ENCODE data around the gene PDSS1.

DNA sequence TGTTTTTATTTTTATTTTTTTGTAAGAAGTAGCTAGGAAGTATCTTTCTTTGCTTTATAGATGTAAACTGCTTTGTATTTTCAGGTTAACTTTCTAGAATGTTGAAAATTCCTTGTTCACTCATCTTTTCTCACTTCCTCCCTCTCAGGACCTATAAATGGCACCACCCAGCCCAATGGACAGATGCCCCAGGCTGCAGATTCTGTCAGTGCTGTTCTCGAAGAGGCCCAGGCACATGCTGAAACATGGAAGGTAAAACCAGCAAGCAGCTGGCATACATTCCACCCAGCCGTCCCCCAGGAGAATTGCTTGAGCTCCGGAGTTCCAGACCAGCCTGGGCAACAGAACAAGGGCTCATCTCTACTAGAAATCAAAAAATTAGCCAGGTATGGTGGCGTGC, 47.1 kb upstream of the PDSS1 start:
- TF ChIP-seq POLR2A (IDR thresholded peaks at IDR 0.05; ENCODE audit: low read depth, low read length), result no peak
- TF ChIP-seq POLR2AphosphoS5 (IDR thresholded peaks at IDR 0.05; ENCODE audit: low read depth, low read length), result no peak
- no peak for TF ChIP-seq TAF1 (IDR thresholded peaks at IDR 0.05; ENCODE audit: borderline replicate concordance, low read depth, low read length)

Measured in GM12892 (cell line).